ENCODE results near the gene CREG1. TPM values are rescaled to one million over a fixed set of nuclear protein-coding genes. Genes with fewer than 3 reads are reported as not detected.
"Not testable (repeated sequence)": the region's sequence is repeated elsewhere in the genome, so short reads cannot be mapped to it uniquely, and the experiment has no call there.

The CREG1 gene
- total RNA-seq, 4 donors from 2014 or later, result 154 to 191 (median 164) TPM

DNA sequence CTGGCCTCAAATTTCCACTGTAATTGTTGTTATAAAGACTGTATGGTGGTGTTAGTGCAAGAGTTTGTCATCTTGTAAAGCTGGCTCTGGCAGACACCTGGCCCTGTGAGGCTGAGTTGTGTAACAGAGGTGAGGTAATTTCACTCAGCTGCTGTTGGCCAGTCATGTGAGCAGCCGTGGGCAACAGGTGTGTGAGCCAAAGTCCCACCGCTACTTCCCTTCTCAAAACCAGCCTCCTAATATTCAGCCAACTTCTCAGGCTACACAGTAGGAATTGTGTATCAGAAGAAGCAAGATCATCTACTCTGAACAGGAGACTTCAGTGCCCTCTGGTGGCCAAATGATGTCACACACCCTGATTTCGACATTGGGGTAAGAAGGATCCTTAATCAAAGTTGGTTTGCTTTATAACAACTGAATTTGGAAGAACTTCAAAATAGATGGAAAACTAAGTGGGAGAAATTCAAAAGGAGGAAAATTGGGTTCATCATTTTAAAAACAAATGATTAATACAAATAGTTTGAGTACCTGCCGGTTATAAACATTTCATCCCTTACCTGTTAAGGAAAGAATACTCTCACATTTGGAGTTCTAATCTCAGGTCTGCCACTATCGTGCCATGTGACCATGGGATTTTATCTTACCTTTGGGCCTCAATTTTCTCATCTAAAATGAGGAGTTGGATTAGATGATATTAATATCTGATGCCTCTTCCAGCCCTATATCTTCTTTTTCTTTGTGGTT is 2.6 kb upstream of the CREG1 start:
- WGBS, 2 donors, result 10% methylated on average over 5 of the region's 5 CpGs
- peak; percentile 80 to 92 for DNase-seq (ENCODE audit: low spot score in 2 of 2)
- no peaks in the 10 kb centered on the region for H3K36me3 ChIP-seq
- H3K27me3 ChIP-seq, result no peaks in the 10 kb centered on the region
- H3K27ac ChIP-seq, result no peak overlapping the region
- no peak for TF ChIP-seq EP300 (IDR thresholded peaks at IDR 0.05)
- TF ChIP-seq, protein P1, sequence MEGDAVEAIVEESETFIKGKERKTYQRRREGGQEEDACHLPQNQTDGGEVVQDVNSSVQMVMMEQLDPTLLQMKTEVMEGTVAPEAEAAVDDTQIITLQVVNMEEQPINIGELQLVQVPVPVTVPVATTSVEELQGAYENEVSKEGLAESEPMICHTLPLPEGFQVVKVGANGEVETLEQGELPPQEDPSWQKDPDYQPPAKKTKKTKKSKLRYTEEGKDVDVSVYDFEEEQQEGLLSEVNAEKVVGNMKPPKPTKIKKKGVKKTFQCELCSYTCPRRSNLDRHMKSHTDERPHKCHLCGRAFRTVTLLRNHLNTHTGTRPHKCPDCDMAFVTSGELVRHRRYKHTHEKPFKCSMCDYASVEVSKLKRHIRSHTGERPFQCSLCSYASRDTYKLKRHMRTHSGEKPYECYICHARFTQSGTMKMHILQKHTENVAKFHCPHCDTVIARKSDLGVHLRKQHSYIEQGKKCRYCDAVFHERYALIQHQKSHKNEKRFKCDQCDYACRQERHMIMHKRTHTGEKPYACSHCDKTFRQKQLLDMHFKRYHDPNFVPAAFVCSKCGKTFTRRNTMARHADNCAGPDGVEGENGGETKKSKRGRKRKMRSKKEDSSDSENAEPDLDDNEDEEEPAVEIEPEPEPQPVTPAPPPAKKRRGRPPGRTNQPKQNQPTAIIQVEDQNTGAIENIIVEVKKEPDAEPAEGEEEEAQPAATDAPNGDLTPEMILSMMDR (IDR thresholded peaks at IDR 0.05), result peak; percentile 76 to 86 (median 81)
- no peak overlapping the region for H3K4me3 ChIP-seq
- peaks cover 0 to 28% (median 9%) of the 10 kb centered on the region in 4 donors for H3K4me1 ChIP-seq
- H3K9me3 ChIP-seq, result no peaks in the 10 kb centered on the region

DNA sequence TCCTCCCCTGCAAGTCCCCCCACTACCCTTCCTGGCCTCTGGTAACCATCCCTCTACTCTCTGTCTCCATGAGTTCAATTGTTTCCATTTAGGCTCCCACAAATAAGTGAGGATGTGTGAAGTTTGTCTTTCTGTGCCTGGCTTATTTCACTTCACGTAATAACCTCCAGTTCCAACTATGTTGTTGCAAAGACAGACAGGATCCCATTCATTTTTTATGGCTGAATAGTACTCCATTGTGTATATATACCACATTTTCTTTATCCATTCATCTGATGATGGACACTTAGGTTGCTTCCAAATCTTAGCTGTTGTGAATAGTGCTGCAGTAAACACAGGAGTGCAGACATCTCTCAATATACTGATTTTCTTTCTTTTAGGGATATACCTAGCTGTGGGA is 1.5 kb upstream of the CREG1 start:
- H3K36me3 ChIP-seq; H3K4me3 ChIP-seq; H3K9me3 ChIP-seq; DNase-seq (ENCODE audit: low spot score in 2 of 2); H3K27me3 ChIP-seq; H3K27ac ChIP-seq: not testable (repeated sequence)
- 93 to 97% methylated on average over 1 of the region's 1 CpG for WGBS, 2 donors
- H3K4me1 ChIP-seq, result peaks cover 0 to 31% (median 9%) of the 10 kb centered on the region in 4 donors

DNA sequence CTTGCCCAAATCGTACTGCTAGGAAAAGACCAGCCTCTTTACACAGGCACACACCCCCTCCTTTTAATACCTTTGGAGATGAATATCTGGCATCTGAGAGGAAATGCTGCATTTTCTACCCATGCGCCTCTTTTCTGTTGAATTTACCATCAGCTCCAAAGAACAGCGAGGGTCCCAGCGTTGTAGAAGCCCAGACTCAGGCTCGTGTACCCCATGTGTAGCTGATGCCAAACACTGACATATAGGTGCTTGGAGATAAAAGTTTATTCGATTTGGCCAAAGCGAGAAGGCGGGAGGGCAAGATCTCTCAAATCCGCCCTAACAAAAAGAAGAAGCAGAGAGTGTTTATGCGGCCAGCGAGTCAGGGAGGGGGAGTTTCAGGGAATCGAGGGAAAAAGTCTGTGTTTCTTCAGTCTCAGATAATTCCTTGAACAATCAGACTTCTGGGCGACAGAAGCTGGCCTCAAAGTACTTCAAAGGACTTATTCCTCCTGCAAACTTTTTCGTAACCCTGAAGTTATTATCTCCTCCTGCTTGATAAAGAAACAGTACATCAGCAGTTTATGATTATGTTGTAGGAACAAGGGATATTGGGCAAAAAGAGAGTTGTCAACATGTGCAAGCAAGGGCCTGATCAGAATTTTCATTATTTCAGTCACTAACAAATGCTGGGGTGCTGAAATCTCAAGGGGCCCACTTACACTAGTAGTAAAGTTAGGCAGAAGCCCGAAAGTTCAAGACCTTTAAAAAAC is 642 bp upstream of the CREG1 start:
- no peak for DNase-seq (ENCODE audit: low spot score in 2 of 2)
- peaks cover 0 to 31% (median 9%) of the 10 kb centered on the region in 4 donors for H3K4me1 ChIP-seq
- 10 to 11% methylated on average over 15 of the region's 15 CpGs for WGBS, 2 donors

DNA sequence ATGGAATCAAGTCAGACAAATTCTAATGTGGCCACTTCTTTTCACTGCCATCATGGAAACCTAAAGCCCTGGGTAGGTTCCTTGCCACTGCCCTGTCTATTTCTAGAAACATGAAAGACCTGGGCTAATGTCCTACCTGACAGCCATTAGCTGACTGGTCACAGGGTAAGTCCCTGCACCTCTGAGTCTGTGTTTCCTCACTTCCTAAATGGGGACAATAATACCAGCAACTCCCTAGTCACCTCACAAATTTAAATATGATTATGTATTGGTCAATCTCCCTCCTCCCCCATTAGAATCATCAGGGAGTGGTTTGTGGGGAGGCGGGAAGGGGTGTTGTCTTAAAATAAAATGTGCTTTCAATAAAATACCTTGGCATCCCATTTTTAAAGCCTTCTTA is 2.2 kb downstream of the CREG1 start:
- Histone ChIP-seq H3K4me1 (peaks cover 0 to 45% (median 9%) of the 10 kb centered on the region in 4 donors), H3K4me3 (peak overlapping the region in 1 of 4 donors; percentile 61)

More for the DNA sequence above, 642 bp upstream of the CREG1 start:
- H3K36me3 ChIP-seq, result no peaks in the 10 kb centered on the region
- no peak for TF ChIP-seq EP300 (IDR thresholded peaks at IDR 0.05)
- TF ChIP-seq, protein P1 (IDR thresholded peaks at IDR 0.05), result no peak
- peak overlapping the region; percentile 61 to 90 (median 72) for H3K4me3 ChIP-seq
- H3K9me3 ChIP-seq, result no peaks in the 10 kb centered on the region
- peak overlapping the region in 3 of 4 donors; percentile 55 to 89 (median 88) for H3K27ac ChIP-seq
- no peaks in the 10 kb centered on the region for H3K27me3 ChIP-seq

DNA sequence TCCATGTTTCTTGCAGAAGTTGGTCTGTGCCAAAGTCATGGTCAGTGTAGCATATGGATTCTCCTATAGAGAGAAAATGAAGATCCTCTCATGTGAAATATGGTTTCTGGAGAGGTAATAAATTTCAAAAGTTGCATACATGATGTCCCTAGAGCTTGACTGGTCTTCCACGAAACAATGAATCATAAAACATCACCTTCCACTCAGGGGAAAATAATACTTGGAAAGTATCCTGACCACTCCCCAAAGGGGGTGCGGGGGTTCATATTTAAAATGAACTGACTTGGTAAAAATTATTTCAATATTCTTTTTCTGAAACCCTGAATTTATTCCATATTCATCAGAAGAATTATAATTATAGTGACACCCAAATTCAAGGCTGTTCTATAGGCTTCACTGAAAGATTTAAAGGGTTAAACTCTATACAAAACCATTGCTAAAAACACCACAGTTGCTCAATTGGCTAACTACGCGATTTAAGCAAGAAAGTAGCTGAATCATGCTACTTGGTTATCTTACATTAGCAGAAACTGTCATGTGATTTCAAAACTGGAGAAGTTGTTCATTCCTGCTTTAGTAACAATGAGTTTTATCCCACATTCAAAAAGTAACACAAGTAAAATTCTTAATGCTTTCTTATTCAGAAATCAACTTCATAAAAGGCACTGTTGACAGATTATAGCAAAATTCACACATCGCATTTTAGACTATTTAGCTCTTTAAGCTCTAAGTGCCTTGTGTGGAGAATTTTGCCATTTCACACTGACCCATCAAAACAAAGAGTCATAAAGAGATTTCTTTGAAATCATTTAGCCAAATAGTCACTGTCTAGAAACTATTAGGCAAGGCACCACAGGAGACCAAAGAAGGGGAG is 5.3 kb downstream of the CREG1 start:
- DNase-seq (ENCODE audit: low spot score in 2 of 2), result no peak
- peak in 1 of 2 donors; percentile 11 for TF ChIP-seq POLR2A (IDR thresholded peaks at IDR 0.05)
- TF ChIP-seq, protein P1 (IDR thresholded peaks at IDR 0.05), result no peak
- TF ChIP-seq EP300 (IDR thresholded peaks at IDR 0.05), result peak; percentile 42 to 76
- peaks cover 0 to 41% (median 0%) of the 10 kb centered on the region in 3 donors for H3K36me3 ChIP-seq
- no peaks in the 10 kb centered on the region for H3K27me3 ChIP-seq
- WGBS, 2 donors, result 50 to 57% methylated on average over 5 of the region's 5 CpGs
- peak overlapping the region in 1 of 4 donors; percentile 1 for H3K4me3 ChIP-seq
- H3K9me3 ChIP-seq, result no peaks in the 10 kb centered on the region
- peaks cover 0 to 34% (median 3%) of the 10 kb centered on the region in 4 donors for H3K4me1 ChIP-seq
- peak overlapping the region in 2 of 4 donors; percentile 73 to 76 for H3K27ac ChIP-seq

More for the DNA sequence above, 2.2 kb downstream of the CREG1 start:
- H3K27ac ChIP-seq, result peak overlapping the region in 1 of 4 donors; percentile 15
- DNase-seq (ENCODE audit: low spot score in 2 of 2), result no peak
- no peaks in the 10 kb centered on the region for H3K27me3 ChIP-seq
- H3K36me3 ChIP-seq, result peaks cover 0 to 13% (median 0%) of the 10 kb centered on the region in 3 donors
- H3K9me3 ChIP-seq, result no peaks in the 10 kb centered on the region
- TF ChIP-seq EP300 (IDR thresholded peaks at IDR 0.05) (no peak), POLR2A (IDR thresholded peaks at IDR 0.05) (no peak)
- TF ChIP-seq, protein P1 (IDR thresholded peaks at IDR 0.05), result no peak
- WGBS, 2 donors, result 88 to 90% methylated on average over 1 of the region's 1 CpG
